ENCODE measurements around the gene KCNQ4.

KCNQ4 gene

GRCh38 chr1:40770296-40771070 is 13.1 kb upstream of the KCNQ4 start:
- DNase-seq (ENCODE audit: insufficient read length) (no peak), FAIRE-seq (no peak)
- TF ChIP-seq TAF1 (IDR thresholded peaks at IDR 0.05; ENCODE audit: borderline replicate concordance, low read depth, low read length) (no peak), POLR2AphosphoS5 (IDR thresholded peaks at IDR 0.05; ENCODE audit: low read depth, low read length) (no peak), POLR2A (IDR thresholded peaks at IDR 0.05; ENCODE audit: low read depth, low read length) (no peak)

- DNase-seq (ENCODE audit: insufficient read length) (no peak), FAIRE-seq (no peak)
- TF ChIP-seq POLR2A (IDR thresholded peaks at IDR 0.05; ENCODE audit: low read depth, low read length) (no peak), TAF1 (IDR thresholded peaks at IDR 0.05; ENCODE audit: borderline replicate concordance, low read depth, low read length) (no peak), POLR2AphosphoS5 (IDR thresholded peaks at IDR 0.05; ENCODE audit: low read depth, low read length) (no peak)
Observed at GRCh38 chr1:40772146-40772955, 11.2 kb upstream of the KCNQ4 start.

GRCh38 chr1:40773748-40774265 is 9.8 kb upstream of the KCNQ4 start:
- FAIRE-seq (no peak), DNase-seq (ENCODE audit: insufficient read length) (no peak)
- no peak for TF ChIP-seq POLR2A (IDR thresholded peaks at IDR 0.05; ENCODE audit: low read depth, low read length)
- TF ChIP-seq TAF1 (IDR thresholded peaks at IDR 0.05; ENCODE audit: borderline replicate concordance, low read depth, low read length), result no peak
- no peak for TF ChIP-seq POLR2AphosphoS5 (IDR thresholded peaks at IDR 0.05; ENCODE audit: low read depth, low read length)

GRCh38 chr1:40774266-40774998 is 9.2 kb upstream of the KCNQ4 start:
- FAIRE-seq (peak; percentile 70), DNase-seq (ENCODE audit: insufficient read length) (no peak)
- no peak for TF ChIP-seq TAF1 (IDR thresholded peaks at IDR 0.05; ENCODE audit: borderline replicate concordance, low read depth, low read length)
- no peak for TF ChIP-seq POLR2AphosphoS5 (IDR thresholded peaks at IDR 0.05; ENCODE audit: low read depth, low read length)
- no peak for TF ChIP-seq POLR2A (IDR thresholded peaks at IDR 0.05; ENCODE audit: low read depth, low read length)

GRCh38 chr1:40776236-40777072 is 7.1 kb upstream of the KCNQ4 start:
- FAIRE-seq (no peak), DNase-seq (ENCODE audit: insufficient read length) (no peak)
- TF ChIP-seq POLR2A (IDR thresholded peaks at IDR 0.05; ENCODE audit: low read depth, low read length) (no peak), POLR2AphosphoS5 (IDR thresholded peaks at IDR 0.05; ENCODE audit: low read depth, low read length) (no peak), TAF1 (IDR thresholded peaks at IDR 0.05; ENCODE audit: borderline replicate concordance, low read depth, low read length) (no peak)

GRCh38 chr1:40777224-40777970 is 6.2 kb upstream of the KCNQ4 start:
- DNase-seq (ENCODE audit: insufficient read length) (no peak), FAIRE-seq (no peak)
- TF ChIP-seq POLR2AphosphoS5 (IDR thresholded peaks at IDR 0.05; ENCODE audit: low read depth, low read length) (no peak), POLR2A (IDR thresholded peaks at IDR 0.05; ENCODE audit: low read depth, low read length) (no peak), TAF1 (IDR thresholded peaks at IDR 0.05; ENCODE audit: borderline replicate concordance, low read depth, low read length) (no peak)

GRCh38 chr1:40780678-40781607 is 2.6 kb upstream of the KCNQ4 start:
- no peak for TF ChIP-seq TAF1 (IDR thresholded peaks at IDR 0.05; ENCODE audit: borderline replicate concordance, low read depth, low read length)
- no peak for TF ChIP-seq POLR2AphosphoS5 (IDR thresholded peaks at IDR 0.05; ENCODE audit: low read depth, low read length)
- no peak for TF ChIP-seq POLR2A (IDR thresholded peaks at IDR 0.05; ENCODE audit: low read depth, low read length)

GRCh38 chr1:40781608-40781971 is 2.0 kb upstream of the KCNQ4 start:
- DNase-seq (ENCODE audit: insufficient read length), result no peak
- no peak for FAIRE-seq
- TF ChIP-seq POLR2A (IDR thresholded peaks at IDR 0.05; ENCODE audit: low read depth, low read length), result no peak
- no peak for TF ChIP-seq POLR2AphosphoS5 (IDR thresholded peaks at IDR 0.05; ENCODE audit: low read depth, low read length)
- no peak for TF ChIP-seq TAF1 (IDR thresholded peaks at IDR 0.05; ENCODE audit: borderline replicate concordance, low read depth, low read length)

More at GRCh38 chr1:40780678-40781607, 2.6 kb upstream of the KCNQ4 start:
- no peak for DNase-seq (ENCODE audit: insufficient read length)
- no peak for FAIRE-seq

GRCh38 chr1:40782371-40782956 is 1.1 kb upstream of the KCNQ4 start:
- no peak for DNase-seq (ENCODE audit: insufficient read length)

More at GRCh38 chr1:40782371-40782956, 1.1 kb upstream of the KCNQ4 start:
- no peak for FAIRE-seq
- TF ChIP-seq POLR2A (IDR thresholded peaks at IDR 0.05; ENCODE audit: low read depth, low read length) (no peak), POLR2AphosphoS5 (IDR thresholded peaks at IDR 0.05; ENCODE audit: low read depth, low read length) (no peak), TAF1 (IDR thresholded peaks at IDR 0.05; ENCODE audit: borderline replicate concordance, low read depth, low read length) (no peak)

Data from GM12892 (cell line).